Measurements from ENCODE around the gene PHF11.

GRCh38 chr13:49538404-49538803 is 42.7 kb downstream of the PHF11 start:
- TF ChIP-seq EZH2 (IDR thresholded peaks at IDR 0.05) = no peak
- no peak for TF ChIP-seq POLR2AphosphoS5 (IDR thresholded peaks at IDR 0.05; ENCODE audit: borderline replicate concordance, low read depth, low read length)
- TF ChIP-seq FOXP2 (optimal IDR thresholded peaks at IDR 0.05; ENCODE audit: control extremely low read depth, extremely low read length, insufficient read depth) = no peak

Data from SK-N-MC (cell line).